Stimulated activated memory B cell treated with anti-CD40 and anti-IgM and Interleukin-4, amounts not matched to agents 10 μg/mL and 1 μg/mL and 100 μg/mL, for 72 hours (primary cell): Measurements from ENCODE around the gene MAP2K1.

ENCODE experiments used
- ATAC-seq: fragments of 150-1000 bp; cut with Tn5 transposase; 2 replicates; pipeline ENCODE4 v1.10.0; 2021
- H3K27ac Mint-ChIP-seq: one replicate; pipeline ENCODE4 v1.8.0; 2022; ENCODE audit warnings: mild to moderate bottlenecking, mixed read lengths
- H3K27me3 Mint-ChIP-seq: one replicate; pipeline ENCODE4 v1.8.0; 2022; ENCODE audit warnings: mixed read lengths
- H3K36me3 Mint-ChIP-seq: one replicate; pipeline ENCODE4 v1.8.0; 2022; ENCODE audit warnings: mixed read lengths
- H3K4me1 Mint-ChIP-seq: one replicate; pipeline ENCODE4 v1.8.0; 2022; ENCODE audit warnings: mixed read lengths
- H3K4me3 Mint-ChIP-seq: one replicate; pipeline ENCODE4 v1.8.0; 2022; ENCODE audit warnings: mild to moderate bottlenecking, moderate library complexity, mixed read lengths
- H3K9me3 Mint-ChIP-seq: one replicate; pipeline ENCODE4 v1.8.0; 2022; ENCODE audit warnings: mixed read lengths

MAP2K1 gene

GRCh38 chr15:66523926-66524325, 137.2 kb downstream of the MAP2K1 start:
- ATAC-seq, result no peak
- Mint-ChIP-seq H3K27ac (no peak overlapping the region), H3K4me3 (no peak overlapping the region), H3K27me3 (no peaks in the 10 kb centered on the region), H3K4me1 (peaks cover 12% of the 10 kb centered on the region), H3K9me3 (no peaks in the 10 kb centered on the region), H3K36me3 (peaks cover 51% of the 10 kb centered on the region)

- Mint-ChIP-seq H3K36me3 (peaks cover 56% of the 10 kb centered on the region), H3K4me1 (peaks cover 12% of the 10 kb centered on the region), H3K4me3 (no peak overlapping the region), H3K27me3 (no peaks in the 10 kb centered on the region), H3K9me3 (no peaks in the 10 kb centered on the region), H3K27ac (peak overlapping the region; percentile 1)
- no peak for ATAC-seq
Measured at GRCh38 chr15:66524838-66525237, 138.1 kb downstream of the MAP2K1 start.

- Mint-ChIP-seq H3K27me3 (no peaks in the 10 kb centered on the region), H3K27ac (no peak overlapping the region), H3K36me3 (peaks cover 41% of the 10 kb centered on the region), H3K4me3 (no peak overlapping the region), H3K9me3 (no peaks in the 10 kb centered on the region), H3K4me1 (no peaks in the 10 kb centered on the region)
- ATAC-seq, result no peak
Measured at GRCh38 chr15:66535056-66535455, 148.3 kb downstream of the MAP2K1 start.
